H1 (cell line): Measurements from ENCODE around the gene ARMH2. TPM values are rescaled to one million over a fixed set of nuclear protein-coding genes. Genes with fewer than 3 reads are reported as not detected.

Experiments
- ASH2L ChIP-seq: fragments of 200-600, 300-600 bp; sonication (generic); IDR thresholded peaks from one replicate; pipeline ENCODE4 v1.7.1; 2017; ENCODE audit warnings: low read length
- BRCA1 ChIP-seq: IDR thresholded peaks from 2 replicates; pipeline ENCODE4 v1.6.1; 2012; ENCODE audit warnings: low read depth, low read length, improper control_type of control experiment
- GTF2F1 ChIP-seq: IDR thresholded peaks from 2 replicates; pipeline ENCODE4 v1.6.1; 2012; ENCODE audit warnings: low read depth, low read length, improper control_type of control experiment, borderline replicate concordance
- KDM4A ChIP-seq: IDR thresholded peaks from one replicate; pipeline ENCODE4 v1.7.1; 2012; ENCODE audit warnings: low read depth, mild to moderate bottlenecking, moderate library complexity, low read length, inconsistent platforms; ENCODE audit not compliant: severe bottlenecking
- KDM5A ChIP-seq: fragments of 200-600 bp; IDR thresholded peaks from 2 replicates; pipeline ENCODE4 v1.7.1; 2012; ENCODE audit warnings: mild to moderate bottlenecking, low read length, inconsistent platforms, mixed read lengths
- NRF1 ChIP-seq: IDR thresholded peaks from 2 replicates; pipeline ENCODE4 v1.6.1; 2011; ENCODE audit warnings: mild to moderate bottlenecking, low read depth, low read length, improper control_type of control experiment
- POU5F1 ChIP-seq: IDR thresholded peaks from 2 replicates; pipeline ENCODE4 v1.6.1; 2011; ENCODE audit warnings: low read depth, mild to moderate bottlenecking, low read length, moderate library complexity
- SP4 ChIP-seq: IDR thresholded peaks from 2 replicates; pipeline ENCODE4 v1.6.1; 2012; ENCODE audit warnings: low read length, inconsistent platforms
- polyA plus RNA-seq, 7 experiments: library from polyadenylated mRNA; depleted of rRNA in 3 of 7; stranded (reverse) in 5 of 7; unstranded in 2 of 7; fragments of >200 nt in 5 of 7; fragments of 200-250 nt in 2 of 7; gene quantifications; 1 replicate in 5 of 7; 2 replicates in 1 of 7; 4 replicates in 1 of 7; pipeline versions ENCODE4 v1.2.1 to v1.2.3, GENCODE V29; 2011 to 2013; ENCODE audit warnings: missing spikeins in 2 of 7, mixed read lengths in 2 of 7
- total RNA-seq: library from RNA; stranded (reverse); fragmentation: NEBNext Ultra II Directional; extraction: Animal tissue kit (Norgen Biotek cat#: 25700); gene quantifications from 2 replicates; pipeline ENCODE4 v1.2.1, GENCODE V29; 2021
- TF ChIP-seq, protein P1 (sequence below): IDR thresholded peaks from 2 replicates; pipeline ENCODE4 v1.6.1; 2012; ENCODE audit warnings: low read length, inconsistent platforms

ARMH2 gene
- total and polyA plus RNA-seq, 2 of the 8 experiments (the other 6 are each of a cell fraction or from before 2014, with no cell fraction given): not detected

DNA sequence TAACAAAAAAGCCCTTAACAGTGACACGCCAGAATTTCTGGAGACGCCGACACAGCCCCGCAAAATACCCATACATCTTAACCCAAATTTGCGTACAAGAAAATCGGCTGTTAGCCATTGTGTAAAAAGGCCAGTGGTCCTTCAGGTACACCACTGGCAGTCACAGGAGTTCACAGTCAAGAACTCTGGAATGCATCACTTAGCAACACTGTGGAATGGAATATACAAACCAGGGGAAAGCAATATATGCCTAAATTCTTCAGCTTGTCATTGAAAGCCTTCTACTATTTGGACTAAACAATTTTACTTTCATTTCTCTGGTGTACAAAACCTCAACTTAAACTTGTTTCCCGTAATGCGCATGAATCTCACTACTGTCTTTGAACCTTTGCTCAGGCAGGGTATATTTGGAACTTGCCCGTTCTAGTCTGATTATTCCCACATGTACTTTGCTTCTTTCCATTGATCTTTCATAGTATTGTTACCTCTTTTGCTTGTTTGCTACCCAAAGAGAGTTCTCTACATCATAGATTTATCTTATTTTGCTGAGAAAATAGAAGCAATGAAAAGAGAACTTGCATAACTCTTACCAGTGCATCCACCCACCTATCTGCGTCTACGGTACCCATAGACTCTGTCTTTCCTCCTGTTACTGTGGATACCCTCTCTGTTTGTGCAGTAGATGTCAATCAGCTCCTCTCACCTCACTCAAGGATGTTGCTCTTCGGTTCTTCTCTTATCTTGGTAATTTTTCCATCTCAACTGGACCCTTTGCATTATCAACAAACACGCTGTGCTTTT is at the start of gene ARMH2 (continued):
- TF ChIP-seq, protein P1, sequence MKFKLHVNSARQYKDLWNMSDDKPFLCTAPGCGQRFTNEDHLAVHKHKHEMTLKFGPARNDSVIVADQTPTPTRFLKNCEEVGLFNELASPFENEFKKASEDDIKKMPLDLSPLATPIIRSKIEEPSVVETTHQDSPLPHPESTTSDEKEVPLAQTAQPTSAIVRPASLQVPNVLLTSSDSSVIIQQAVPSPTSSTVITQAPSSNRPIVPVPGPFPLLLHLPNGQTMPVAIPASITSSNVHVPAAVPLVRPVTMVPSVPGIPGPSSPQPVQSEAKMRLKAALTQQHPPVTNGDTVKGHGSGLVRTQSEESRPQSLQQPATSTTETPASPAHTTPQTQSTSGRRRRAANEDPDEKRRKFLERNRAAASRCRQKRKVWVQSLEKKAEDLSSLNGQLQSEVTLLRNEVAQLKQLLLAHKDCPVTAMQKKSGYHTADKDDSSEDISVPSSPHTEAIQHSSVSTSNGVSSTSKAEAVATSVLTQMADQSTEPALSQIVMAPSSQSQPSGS: no peak
- TF ChIP-seq KDM5A: no peak
- TF ChIP-seq KDM4A: no peak
- TF ChIP-seq GTF2F1: no peak
- TF ChIP-seq BRCA1: no peak
- TF ChIP-seq POU5F1: no peak
- TF ChIP-seq NRF1: no peak
- no peak for TF ChIP-seq SP4
- no peak for TF ChIP-seq ASH2L
